GM21360 (cell line): ENCODE data around the gene DUSP15.
"Not testable (repeated sequence)": the region's sequence is repeated elsewhere in the genome, so short reads cannot be mapped to it uniquely, and the experiment has no call there.

Experiments
- ATAC-seq: cut with Tn5 transposase; IDR thresholded peaks from one replicate; pipeline ENCODE4 v1.9.1; 2021; ENCODE audit warnings: mild to moderate bottlenecking, moderate library complexity; ENCODE audit not compliant: unreplicated experiment

Gene DUSP15

GRCh38 chr20:31840906-31841816 is 29.2 kb downstream of the DUSP15 start:
- ATAC-seq = no peak

GRCh38 chr20:31839782-31840487 is 30.4 kb downstream of the DUSP15 start:
- no peak for ATAC-seq

- ATAC-seq = no peak
These were observed 31.6 kb downstream of the DUSP15 start for GRCh38 chr20:31838646-31839292.

GRCh38 chr20:31837896-31838397 is 32.4 kb downstream of the DUSP15 start:
- no peak for ATAC-seq

GRCh38 chr20:31836853-31837608 is 33.3 kb downstream of the DUSP15 start:
- ATAC-seq = no peak

GRCh38 chr20:31835977-31836852 is 34.1 kb downstream of the DUSP15 start:
- peak; percentile 59 for ATAC-seq

GRCh38 chr20:31835554-31835953 is 34.8 kb downstream of the DUSP15 start:
- ATAC-seq = no peak

- ATAC-seq = no peak
These were observed 36.3 kb downstream of the DUSP15 start for GRCh38 chr20:31833931-31834521.

- no peak for ATAC-seq
These were observed 37.0 kb downstream of the DUSP15 start for GRCh38 chr20:31833130-31833930.

GRCh38 chr20:31831771-31832306 is 38.5 kb downstream of the DUSP15 start:
- no peak for ATAC-seq

GRCh38 chr20:31831211-31831610 is 39.1 kb downstream of the DUSP15 start:
- no peak for ATAC-seq

GRCh38 chr20:31830406-31830981 is 39.8 kb downstream of the DUSP15 start:
- no peak for ATAC-seq

- ATAC-seq = no peak
These were observed 40.6 kb downstream of the DUSP15 start for GRCh38 chr20:31829731-31830130.

GRCh38 chr20:31828016-31828415 is 42.3 kb downstream of the DUSP15 start:
- ATAC-seq = not testable (repeated sequence)

GRCh38 chr20:31827059-31827458 is 43.3 kb downstream of the DUSP15 start:
- no peak for ATAC-seq

GRCh38 chr20:31826074-31826473 is 44.3 kb downstream of the DUSP15 start:
- no peak for ATAC-seq

- no peak for ATAC-seq
These were observed 45.6 kb downstream of the DUSP15 start for GRCh38 chr20:31824554-31825313.
